ENCODE data around the gene TRPC5OS.

DNA sequence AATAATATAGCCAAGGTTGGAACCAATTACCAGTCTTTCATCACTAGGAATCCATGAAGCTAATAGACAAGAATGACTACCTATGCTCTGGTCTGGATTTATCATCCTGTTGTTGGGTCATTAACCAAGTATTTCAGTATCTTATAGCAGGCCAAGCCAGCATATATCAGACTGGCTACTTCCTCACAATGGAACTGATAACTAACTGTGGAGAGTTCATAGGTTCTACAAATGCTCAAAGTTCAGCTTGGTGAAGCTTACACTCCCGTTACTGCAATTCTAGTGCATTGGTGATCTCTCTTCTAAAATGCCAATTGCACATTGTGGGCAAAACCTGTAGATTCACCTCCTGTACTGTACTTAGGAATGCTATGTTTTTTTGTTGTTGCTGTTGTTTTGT lies 4.8 kb downstream of the TRPC5OS start:
- TF ChIP-seq EP300 (IDR thresholded peaks at IDR 0.05) (no peak), POLR2AphosphoS5 (IDR thresholded peaks at IDR 0.05) (no peak)
- TF ChIP-seq, protein P1, sequence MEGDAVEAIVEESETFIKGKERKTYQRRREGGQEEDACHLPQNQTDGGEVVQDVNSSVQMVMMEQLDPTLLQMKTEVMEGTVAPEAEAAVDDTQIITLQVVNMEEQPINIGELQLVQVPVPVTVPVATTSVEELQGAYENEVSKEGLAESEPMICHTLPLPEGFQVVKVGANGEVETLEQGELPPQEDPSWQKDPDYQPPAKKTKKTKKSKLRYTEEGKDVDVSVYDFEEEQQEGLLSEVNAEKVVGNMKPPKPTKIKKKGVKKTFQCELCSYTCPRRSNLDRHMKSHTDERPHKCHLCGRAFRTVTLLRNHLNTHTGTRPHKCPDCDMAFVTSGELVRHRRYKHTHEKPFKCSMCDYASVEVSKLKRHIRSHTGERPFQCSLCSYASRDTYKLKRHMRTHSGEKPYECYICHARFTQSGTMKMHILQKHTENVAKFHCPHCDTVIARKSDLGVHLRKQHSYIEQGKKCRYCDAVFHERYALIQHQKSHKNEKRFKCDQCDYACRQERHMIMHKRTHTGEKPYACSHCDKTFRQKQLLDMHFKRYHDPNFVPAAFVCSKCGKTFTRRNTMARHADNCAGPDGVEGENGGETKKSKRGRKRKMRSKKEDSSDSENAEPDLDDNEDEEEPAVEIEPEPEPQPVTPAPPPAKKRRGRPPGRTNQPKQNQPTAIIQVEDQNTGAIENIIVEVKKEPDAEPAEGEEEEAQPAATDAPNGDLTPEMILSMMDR (IDR thresholded peaks at IDR 0.05) = no peak

All from sigmoid colon (tissue), 4 donors.